ENCODE measurements around the gene PIGZ.

PIGZ gene

GRCh38 chr3:197001106-197001971 lies 32.7 kb upstream of the PIGZ start:
- DNase-seq: no peak

- no peak for DNase-seq
These were observed 31.6 kb upstream of the PIGZ start for GRCh38 chr3:197000211-197000610.

GRCh38 chr3:196998966-196999760 lies 30.5 kb upstream of the PIGZ start:
- no peak for DNase-seq

- no peak for DNase-seq
These were observed 28.7 kb upstream of the PIGZ start for GRCh38 chr3:196997311-196997710.

- no peak for DNase-seq
These were observed 28.0 kb upstream of the PIGZ start for GRCh38 chr3:196996454-196997265.

- no peak for DNase-seq
These were observed 27.2 kb upstream of the PIGZ start for GRCh38 chr3:196995646-196996355.

- no peak for DNase-seq
These were observed 26.4 kb upstream of the PIGZ start for GRCh38 chr3:196995027-196995426.

GRCh38 chr3:196994056-196994455 lies 25.4 kb upstream of the PIGZ start:
- no peak for DNase-seq

- no peak for DNase-seq
These were observed 23.9 kb upstream of the PIGZ start for GRCh38 chr3:196992461-196993065.

GRCh38 chr3:196991581-196992460 lies 23.2 kb upstream of the PIGZ start:
- DNase-seq: no peak

- no peak for DNase-seq
These were observed 22.0 kb upstream of the PIGZ start for GRCh38 chr3:196990601-196991007.

- no peak for DNase-seq
These were observed 21.2 kb upstream of the PIGZ start for GRCh38 chr3:196989721-196990262.

- no peak for DNase-seq
These were observed 19.8 kb upstream of the PIGZ start for GRCh38 chr3:196988241-196989029.

GRCh38 chr3:196987022-196987421 lies 18.4 kb upstream of the PIGZ start:
- no peak for DNase-seq

- no peak for DNase-seq
These were observed 17.6 kb upstream of the PIGZ start for GRCh38 chr3:196985954-196986885.

GRCh38 chr3:196985298-196985697 lies 16.7 kb upstream of the PIGZ start:
- no peak for DNase-seq

- DNase-seq: no peak
These were observed 14.6 kb upstream of the PIGZ start for GRCh38 chr3:196983186-196983585.

GRCh38 chr3:196981657-196982056 lies 13.0 kb upstream of the PIGZ start:
- no peak for DNase-seq

- no peak for DNase-seq
These were observed 10.9 kb upstream of the PIGZ start for GRCh38 chr3:196979545-196979944.

Data from SIG-M5 (cell line).